SU-DHL-6 (cell line): ENCODE results near the gene RTEL1.

Experiments
- H2AFZ ChIP-seq: fragments of 200-600 bp; sonication (generic); 2 replicates; pipeline ENCODE4 v1.6.1; 2014; ENCODE audit warnings: low read depth, mild to moderate bottlenecking, moderate library complexity, mixed read lengths, antibody characterized with exemption, low read length; ENCODE audit not compliant: severe bottlenecking
- H3F3A ChIP-seq: fragments of 200-600 bp; shearing (Covaris generic); 2 replicates; pipeline ENCODE4 v1.6.0; 2016; ENCODE audit warnings: antibody characterized with exemption, mild to moderate bottlenecking; ENCODE audit not compliant: insufficient read depth
- H3K27ac ChIP-seq: fragments of 200-600 bp; sonication (generic); 2 replicates; pipeline ENCODE4 v1.5.1; 2016; ENCODE audit warnings: low read depth, mild to moderate bottlenecking, low read length, moderate library complexity, mixed read lengths
- H3K27me3 ChIP-seq: fragments of 200-600 bp; sonication (generic), shearing (Covaris generic); 2 replicates; pipeline ENCODE4 v1.6.0; 2014; ENCODE audit warnings: mild to moderate bottlenecking, low read length
- H3K36me3 ChIP-seq: fragments of 200-600 bp; sonication (generic); 2 replicates; pipeline ENCODE4 v1.6.1; 2014; ENCODE audit warnings: mild to moderate bottlenecking, low read length, mixed read lengths
- H3K4me2 ChIP-seq: fragments of 300-600, 200-600 bp; shearing (Covaris generic), sonication (generic); 2 replicates; pipeline ENCODE4 v1.6.0; 2014; ENCODE audit warnings: low read length, low read depth, mild to moderate bottlenecking; ENCODE audit not compliant: poor library complexity, severe bottlenecking
- H3K4me3 ChIP-seq: fragments of 200-600 bp; sonication (generic); 2 replicates; pipeline ENCODE4 v1.5.1; 2014; ENCODE audit warnings: antibody characterized with exemption, low read length, mild to moderate bottlenecking, mixed read lengths; ENCODE audit not compliant: insufficient read depth, poor library complexity, severe bottlenecking
- H3K79me2 ChIP-seq: fragments of 200-600 bp; sonication (generic); 2 replicates; pipeline ENCODE4 v1.6.1; 2014; ENCODE audit warnings: mild to moderate bottlenecking, low read length, moderate library complexity; ENCODE audit not compliant: insufficient read depth
- H3K9ac ChIP-seq: fragments of 200-600 bp; sonication (generic); 2 replicates; pipeline ENCODE4 v1.7.0; 2014; ENCODE audit warnings: mild to moderate bottlenecking, low read length
- H3K9me2 ChIP-seq: fragments of 200-600 bp; sonication (generic); replicated peaks from 2 replicates; pipeline ENCODE4 v1.6.1; 2014; ENCODE audit warnings: low read length; ENCODE audit not compliant: insufficient read depth
- H3K9me3 ChIP-seq: fragments of 200-600 bp; sonication (generic); 2 replicates; pipeline ENCODE4 v1.6.1; 2014; ENCODE audit warnings: low read length, mixed read lengths; ENCODE audit not compliant: insufficient read depth
- H4K20me1 ChIP-seq: fragments of 200-600 bp; sonication (generic); 2 replicates; pipeline ENCODE4 v1.6.1; 2014; ENCODE audit warnings: low read depth, mild to moderate bottlenecking, antibody characterized with exemption, low read length, moderate library complexity, mixed read lengths
- EZH2phosphoT487 ChIP-seq: fragments of 200-600 bp; sonication (generic), shearing (Covaris generic); conservative IDR thresholded peaks from 2 replicates; pipeline ENCODE4 v1.6.1; 2018; ENCODE audit warnings: mild to moderate bottlenecking, antibody characterized with exemption, low read length, moderate library complexity, mixed read lengths
- TF ChIP-seq, protein P1 (sequence below): fragments of 200-600 bp; sonication (generic); IDR thresholded peaks from one replicate; pipeline ENCODE4 v1.5.1; 2017; ENCODE audit warnings: antibody characterized with exemption, mild to moderate bottlenecking, low read length, moderate library complexity; ENCODE audit not compliant: insufficient read depth, poor library complexity, severe bottlenecking

RTEL1 gene

DNA sequence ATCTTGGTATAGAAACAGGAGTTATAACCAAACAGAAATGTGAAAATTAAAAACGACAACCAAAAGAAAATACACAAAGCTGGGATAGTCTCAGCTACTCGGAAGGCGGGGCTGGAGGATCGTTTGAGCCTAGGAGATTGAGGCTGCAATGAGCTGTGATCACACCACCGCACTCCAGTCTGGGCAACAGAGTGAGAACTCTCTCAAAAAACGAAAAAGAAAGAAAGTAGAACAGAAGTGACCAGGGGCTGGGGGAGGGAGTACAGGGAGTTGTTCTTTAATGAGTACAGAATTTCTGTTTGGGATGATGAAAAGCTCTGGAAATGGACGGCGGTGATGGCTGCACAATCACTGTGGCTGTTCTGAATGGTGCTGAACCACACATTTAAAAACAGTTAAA is 37.1 kb upstream of the RTEL1 start:
- Histone ChIP-seq H3K36me3 (no peaks in the 10 kb centered on the region), H3K27ac (no peak overlapping the region), H4K20me1 (no peaks in the 10 kb centered on the region), H3K4me3 (no peak overlapping the region), H3K79me2 (peaks cover 48% of the 10 kb centered on the region), H3K9ac (no peak overlapping the region), H3K9me2 (no peaks in the 10 kb centered on the region), H3K27me3 (no peaks in the 10 kb centered on the region), H3F3A (peaks cover 9% of the 10 kb centered on the region; the same call in 1 of the 2 replicates), H3K4me2 (no peak overlapping the region), H3K9me3 (no peaks in the 10 kb centered on the region), H2AFZ (no peak overlapping the region)
- TF ChIP-seq EZH2phosphoT487, result no peak
- TF ChIP-seq, protein P1, sequence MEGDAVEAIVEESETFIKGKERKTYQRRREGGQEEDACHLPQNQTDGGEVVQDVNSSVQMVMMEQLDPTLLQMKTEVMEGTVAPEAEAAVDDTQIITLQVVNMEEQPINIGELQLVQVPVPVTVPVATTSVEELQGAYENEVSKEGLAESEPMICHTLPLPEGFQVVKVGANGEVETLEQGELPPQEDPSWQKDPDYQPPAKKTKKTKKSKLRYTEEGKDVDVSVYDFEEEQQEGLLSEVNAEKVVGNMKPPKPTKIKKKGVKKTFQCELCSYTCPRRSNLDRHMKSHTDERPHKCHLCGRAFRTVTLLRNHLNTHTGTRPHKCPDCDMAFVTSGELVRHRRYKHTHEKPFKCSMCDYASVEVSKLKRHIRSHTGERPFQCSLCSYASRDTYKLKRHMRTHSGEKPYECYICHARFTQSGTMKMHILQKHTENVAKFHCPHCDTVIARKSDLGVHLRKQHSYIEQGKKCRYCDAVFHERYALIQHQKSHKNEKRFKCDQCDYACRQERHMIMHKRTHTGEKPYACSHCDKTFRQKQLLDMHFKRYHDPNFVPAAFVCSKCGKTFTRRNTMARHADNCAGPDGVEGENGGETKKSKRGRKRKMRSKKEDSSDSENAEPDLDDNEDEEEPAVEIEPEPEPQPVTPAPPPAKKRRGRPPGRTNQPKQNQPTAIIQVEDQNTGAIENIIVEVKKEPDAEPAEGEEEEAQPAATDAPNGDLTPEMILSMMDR, result no peak

DNA sequence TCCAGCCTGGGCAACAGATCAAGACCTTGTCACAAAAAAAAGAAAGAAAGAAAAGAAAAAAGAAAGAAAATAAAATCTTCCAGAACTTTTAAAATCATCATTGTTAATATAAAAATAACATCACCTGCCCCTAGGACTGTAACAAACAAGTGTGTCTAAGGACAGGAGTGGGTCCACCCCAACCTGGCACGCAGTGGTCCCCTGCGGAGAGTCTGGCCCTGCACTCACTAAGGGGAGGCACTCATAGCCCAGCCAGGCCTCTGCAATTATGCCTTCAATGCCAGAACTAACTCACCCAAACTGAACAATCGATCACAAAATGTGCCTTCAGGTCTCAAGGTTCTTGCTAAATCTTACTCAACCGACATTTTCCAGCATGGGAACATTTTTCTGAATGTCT is 36.0 kb upstream of the RTEL1 start:
- TF ChIP-seq, protein P1, result no peak
- TF ChIP-seq EZH2phosphoT487, result no peak
- Histone ChIP-seq H2AFZ (no peak overlapping the region), H3K9ac (no peak overlapping the region), H3F3A (peaks cover 9% of the 10 kb centered on the region; the same call in 1 of the 2 replicates), H3K4me3 (no peak overlapping the region), H3K27me3 (no peaks in the 10 kb centered on the region), H4K20me1 (no peaks in the 10 kb centered on the region), H3K79me2 (peaks cover 53% of the 10 kb centered on the region), H3K4me2 (no peak overlapping the region), H3K9me2 (no peaks in the 10 kb centered on the region), H3K9me3 (no peaks in the 10 kb centered on the region), H3K36me3 (no peaks in the 10 kb centered on the region), H3K27ac (no peak overlapping the region)

DNA sequence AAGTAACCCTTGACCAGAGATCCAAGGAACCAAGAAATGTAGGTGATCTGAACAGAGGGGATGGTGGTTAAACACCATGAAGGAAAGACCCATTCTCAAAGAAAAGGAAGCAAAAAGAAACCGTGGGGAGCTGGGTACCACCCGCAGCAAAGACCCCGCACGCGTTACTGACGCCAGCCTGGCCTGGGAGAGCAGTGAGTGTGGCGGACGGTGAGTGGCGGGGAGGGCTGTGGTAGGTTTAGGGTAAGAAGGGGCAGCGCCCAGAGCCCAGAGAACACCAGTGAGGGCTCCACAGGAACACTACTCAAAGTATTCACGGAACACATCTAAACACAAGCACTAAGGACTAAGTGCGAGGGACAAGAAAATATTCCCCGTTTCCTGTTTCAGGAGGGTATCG is 35.4 kb upstream of the RTEL1 start:
- Histone ChIP-seq H3F3A (peaks cover 9% of the 10 kb centered on the region; the same call in 1 of the 2 replicates), H3K9me3 (no peaks in the 10 kb centered on the region), H3K4me3 (no peak overlapping the region), H3K36me3 (no peaks in the 10 kb centered on the region), H3K4me2 (no peak overlapping the region), H3K27me3 (no peaks in the 10 kb centered on the region), H3K9ac (no peak overlapping the region), H3K79me2 (peaks cover 59% of the 10 kb centered on the region), H3K27ac (no peak overlapping the region), H4K20me1 (no peaks in the 10 kb centered on the region), H3K9me2 (no peaks in the 10 kb centered on the region), H2AFZ (no peak overlapping the region)
- TF ChIP-seq, protein P1, result no peak
- no peak for TF ChIP-seq EZH2phosphoT487
